Dedifferentiated amniotic fluid mesenchymal stem cell (primary cell): ENCODE results near the gene TCL1B.

Experiments
- DNase-seq: peaks from one replicate; pipeline ENCODE4 v3.0.0-alpha.2; 2016; ENCODE audit errors: extremely low spot score

Gene TCL1B

GRCh38 chr14:95667249-95667693, 19.0 kb upstream of the TCL1B start:
- DNase-seq: no peak

GRCh38 chr14:95668235-95668772, 17.9 kb upstream of the TCL1B start:
- no peak for DNase-seq

GRCh38 chr14:95674613-95675012, 11.6 kb upstream of the TCL1B start:
- no peak for DNase-seq

- no peak for DNase-seq
Measured at GRCh38 chr14:95675486-95675885, 10.7 kb upstream of the TCL1B start.

GRCh38 chr14:95677179-95677835, 8.9 kb upstream of the TCL1B start:
- no peak for DNase-seq

GRCh38 chr14:95679148-95679815, 6.9 kb upstream of the TCL1B start:
- DNase-seq: no peak

GRCh38 chr14:95679998-95680735, 6.1 kb upstream of the TCL1B start:
- no peak for DNase-seq

- DNase-seq: no peak
Measured at GRCh38 chr14:95681153-95681552, 5.1 kb upstream of the TCL1B start.

- DNase-seq: no peak
Measured at GRCh38 chr14:95683793-95684192, 2.4 kb upstream of the TCL1B start.

GRCh38 chr14:95686935-95687334, 709 bp downstream of the TCL1B start:
- no peak for DNase-seq

- no peak for DNase-seq
Measured at GRCh38 chr14:95689441-95689840, 3.2 kb downstream of the TCL1B start.

GRCh38 chr14:95690815-95691214, 4.6 kb downstream of the TCL1B start:
- DNase-seq: no peak

GRCh38 chr14:95691591-95691990, 5.4 kb downstream of the TCL1B start:
- no peak for DNase-seq

GRCh38 chr14:95692109-95692508, 5.9 kb downstream of the TCL1B start:
- no peak for DNase-seq

GRCh38 chr14:95695051-95695450, 8.8 kb downstream of the TCL1B start:
- DNase-seq: no peak

- no peak for DNase-seq
Measured at GRCh38 chr14:95695913-95696312, 9.7 kb downstream of the TCL1B start.

GRCh38 chr14:95696741-95697140, 10.5 kb downstream of the TCL1B start:
- no peak for DNase-seq

GRCh38 chr14:95697764-95698163, 11.5 kb downstream of the TCL1B start:
- DNase-seq: no peak

GRCh38 chr14:95698287-95698686, 12.1 kb downstream of the TCL1B start:
- no peak for DNase-seq

- DNase-seq: no peak
Measured at GRCh38 chr14:95699412-95699811, 13.2 kb downstream of the TCL1B start.

- no peak for DNase-seq
Measured at GRCh38 chr14:95700221-95700976, 14.2 kb downstream of the TCL1B start.

GRCh38 chr14:95701846-95702221, 15.6 kb downstream of the TCL1B start:
- DNase-seq: no peak
